NCI-H2029 (cell line): ENCODE data around the gene TBX21.

ENCODE experiments used
- DNase-seq: peaks from one replicate; lab custom pipeline; 2025; lab: John Stamatoyannopoulos, UW

The TBX21 gene, protein sequence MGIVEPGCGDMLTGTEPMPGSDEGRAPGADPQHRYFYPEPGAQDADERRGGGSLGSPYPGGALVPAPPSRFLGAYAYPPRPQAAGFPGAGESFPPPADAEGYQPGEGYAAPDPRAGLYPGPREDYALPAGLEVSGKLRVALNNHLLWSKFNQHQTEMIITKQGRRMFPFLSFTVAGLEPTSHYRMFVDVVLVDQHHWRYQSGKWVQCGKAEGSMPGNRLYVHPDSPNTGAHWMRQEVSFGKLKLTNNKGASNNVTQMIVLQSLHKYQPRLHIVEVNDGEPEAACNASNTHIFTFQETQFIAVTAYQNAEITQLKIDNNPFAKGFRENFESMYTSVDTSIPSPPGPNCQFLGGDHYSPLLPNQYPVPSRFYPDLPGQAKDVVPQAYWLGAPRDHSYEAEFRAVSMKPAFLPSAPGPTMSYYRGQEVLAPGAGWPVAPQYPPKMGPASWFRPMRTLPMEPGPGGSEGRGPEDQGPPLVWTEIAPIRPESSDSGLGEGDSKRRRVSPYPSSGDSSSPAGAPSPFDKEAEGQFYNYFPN

GRCh38 chr17:47733047-47733673 lies at the start of gene TBX21:
TBX21 (plus strand) TSS chr17:47733236; CDS start chr17:47733455, 219 bp downstream.
- no peak for DNase-seq

DNA sequence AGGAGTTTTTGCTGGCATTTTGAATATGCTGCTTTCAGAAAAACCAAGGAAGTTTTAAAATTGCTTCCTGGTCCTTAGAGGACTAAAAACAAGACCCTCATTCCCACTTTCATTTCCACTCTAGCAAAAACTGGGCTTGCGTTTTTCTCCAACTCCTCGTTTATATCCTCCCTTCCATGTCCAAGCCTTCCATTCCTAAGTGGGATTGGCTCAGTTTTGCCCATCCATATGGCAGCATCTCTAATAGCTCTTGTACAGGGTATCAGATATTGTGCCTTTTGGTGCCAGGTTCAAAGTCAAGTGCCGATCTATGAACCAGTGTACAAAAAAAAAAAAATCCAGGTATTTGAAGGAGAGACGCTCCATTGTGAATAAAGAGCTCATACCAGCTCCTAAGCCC lies 49.0 kb upstream of the TBX21 start:
- no peak for DNase-seq

DNA sequence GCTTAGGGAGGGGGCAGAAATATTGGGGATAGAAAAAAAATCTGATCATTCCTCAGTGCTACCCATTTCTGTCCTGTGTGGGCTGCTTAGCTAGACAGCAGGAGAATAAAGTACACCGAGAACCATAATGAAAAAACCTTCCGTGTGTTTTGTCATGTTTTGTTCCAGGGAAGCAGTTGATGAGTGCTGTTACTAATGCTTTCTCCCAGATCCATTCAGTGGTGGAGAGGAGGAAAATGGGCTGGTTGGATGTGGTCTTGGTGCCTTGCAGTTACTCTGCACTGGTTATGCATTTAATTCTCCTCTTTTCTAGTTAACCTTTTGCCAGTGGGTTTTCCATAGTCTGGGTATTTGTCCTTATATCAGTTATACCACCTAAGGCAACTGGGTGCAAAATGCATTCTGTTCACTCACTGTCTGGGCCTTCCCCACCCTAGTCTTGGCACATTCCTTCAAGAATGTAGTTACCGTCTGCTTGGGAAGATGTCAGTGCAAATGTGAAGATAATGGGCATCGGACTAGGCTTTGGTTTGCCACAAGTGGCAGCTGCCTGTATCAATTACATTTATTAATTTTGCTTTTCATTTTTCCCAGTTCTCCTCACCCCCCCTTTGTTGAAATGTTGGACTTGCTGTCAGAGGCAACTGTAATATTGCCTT lies 48.4 kb upstream of the TBX21 start:
- DNase-seq = no peak

GRCh38 chr17:47685556-47686275 lies 47.3 kb upstream of the TBX21 start:
- no peak for DNase-seq

GRCh38 chr17:47686276-47686635 lies 46.8 kb upstream of the TBX21 start:
- no peak for DNase-seq

DNA sequence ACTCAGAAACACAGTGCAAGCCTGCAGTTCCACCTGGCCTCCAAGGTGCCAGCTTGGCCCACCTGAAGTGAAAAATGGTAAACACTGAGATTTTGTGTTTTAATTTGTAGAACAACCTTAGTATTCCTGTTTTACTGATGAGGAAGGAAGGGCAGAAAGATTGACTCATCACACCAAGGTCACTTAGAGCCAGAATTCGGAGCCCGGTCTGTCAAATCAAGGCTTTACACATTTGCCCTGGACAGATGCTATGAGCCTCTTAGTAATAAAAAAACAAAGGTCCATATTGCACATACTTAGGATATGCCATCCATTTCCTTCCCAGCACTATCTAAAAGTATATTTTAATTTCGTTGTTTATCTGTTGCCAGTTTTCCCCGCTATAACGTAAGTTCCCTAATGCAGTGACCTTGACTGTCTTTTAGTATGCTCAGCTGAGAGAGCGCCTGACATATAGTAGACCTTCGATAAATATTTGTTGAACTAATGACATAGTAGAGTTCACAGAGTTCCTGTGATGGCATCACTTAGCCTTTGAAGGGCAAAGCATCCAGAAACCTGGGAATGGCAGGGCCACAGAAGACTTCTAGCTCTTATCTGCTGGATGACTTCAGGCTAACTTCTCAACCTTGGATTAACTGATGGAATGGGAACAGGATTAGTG lies 46.2 kb upstream of the TBX21 start:
- DNase-seq = no peak

DNA sequence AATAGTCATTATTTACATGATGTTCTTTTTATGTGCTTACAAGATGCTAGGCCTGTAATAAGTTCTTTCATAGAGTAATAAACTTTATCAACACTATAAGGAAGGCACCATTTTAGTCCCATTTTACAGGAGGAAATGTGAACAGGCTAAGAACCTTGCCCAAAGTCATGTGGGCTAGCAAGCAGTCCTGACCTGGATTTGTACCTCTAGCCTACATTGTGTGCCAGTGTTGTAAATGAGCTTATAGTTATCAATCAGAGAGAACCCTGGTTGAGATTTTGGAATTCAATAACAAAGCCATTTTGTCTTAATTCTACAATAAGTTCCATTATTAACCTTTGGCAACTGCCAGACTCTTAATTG lies 45.7 kb upstream of the TBX21 start:
- DNase-seq = no peak

DNA sequence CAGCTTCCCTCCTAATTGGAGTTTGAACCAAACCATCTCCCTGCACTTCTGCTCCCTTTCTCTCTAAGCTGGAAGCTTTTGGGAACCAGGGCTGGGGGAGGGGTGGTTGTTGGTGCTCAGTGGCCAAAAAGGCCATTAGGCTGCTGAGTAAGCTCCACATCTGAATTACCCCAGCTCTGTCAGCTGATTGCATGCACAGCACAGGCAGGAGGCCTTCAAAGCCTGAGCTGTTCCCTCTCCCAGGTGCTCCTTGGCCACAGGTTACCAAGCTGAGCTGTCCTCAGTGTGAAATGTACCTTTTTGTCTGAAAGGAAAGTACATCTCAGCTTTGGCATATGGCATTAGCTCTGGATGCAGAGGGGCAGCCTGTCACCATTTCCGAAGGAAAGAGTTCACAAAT lies 45.3 kb upstream of the TBX21 start:
- DNase-seq = no peak

DNA sequence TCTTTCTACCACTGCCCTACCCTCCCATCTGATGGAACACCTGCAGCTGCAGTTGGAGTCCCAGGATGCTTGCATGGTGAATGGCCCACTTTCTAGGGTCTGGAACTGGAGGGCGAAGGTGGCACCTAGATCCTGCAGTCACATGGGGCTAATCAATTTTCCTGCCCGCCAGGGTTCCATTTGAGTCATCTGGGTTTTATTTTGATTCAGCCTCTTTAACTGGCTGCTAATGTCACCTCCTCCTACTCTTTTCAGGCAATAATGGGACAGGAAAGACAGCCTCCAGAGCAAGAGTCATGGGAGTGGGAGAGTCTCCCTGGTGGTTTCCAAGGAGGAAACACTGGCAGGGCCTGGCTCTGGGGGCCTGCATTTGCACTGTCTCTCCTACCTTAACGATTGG lies 42.9 kb upstream of the TBX21 start:
- DNase-seq = no peak

GRCh38 chr17:47692137-47692894 lies 40.7 kb upstream of the TBX21 start:
- DNase-seq = no peak

DNA sequence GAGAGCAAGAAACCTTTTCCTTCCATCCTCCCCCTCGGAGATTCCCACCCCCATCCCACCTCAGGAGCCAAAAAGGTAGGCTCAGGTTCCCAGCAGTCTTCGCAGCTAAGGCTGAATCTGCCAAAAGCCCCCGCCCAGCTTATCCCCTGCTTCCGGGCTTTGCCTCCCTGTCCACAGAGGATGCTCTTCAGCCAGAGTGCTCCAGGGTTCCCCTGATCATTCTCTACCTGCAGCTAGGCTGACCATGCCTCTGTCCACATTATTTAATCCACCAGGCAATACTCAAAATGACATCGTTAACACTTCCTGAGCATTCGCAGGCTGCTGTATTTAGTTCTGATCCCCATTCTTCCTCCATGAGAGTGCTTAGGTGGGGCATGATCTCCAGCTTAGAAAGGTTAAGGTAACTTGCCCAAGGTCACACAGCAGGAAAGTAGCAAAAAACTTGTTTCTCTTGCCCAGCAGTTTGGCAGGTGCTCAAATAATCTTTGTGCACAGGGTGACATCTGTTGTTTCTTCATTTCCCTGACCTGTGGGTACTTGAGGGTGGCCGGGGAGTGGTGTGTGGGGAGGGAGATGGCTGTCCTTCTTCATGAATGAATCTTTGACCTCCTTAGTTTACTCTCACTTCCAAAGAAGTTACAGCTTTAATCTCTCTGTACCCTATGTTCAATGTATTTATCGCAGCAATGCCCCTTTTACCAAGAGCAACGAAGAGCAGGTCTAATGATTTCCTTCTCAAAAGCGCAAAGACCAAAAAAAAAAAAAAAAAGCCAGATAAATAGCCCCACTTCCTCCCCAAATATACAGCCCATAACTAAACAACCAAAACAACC lies 39.9 kb upstream of the TBX21 start:
- no peak for DNase-seq

GRCh38 chr17:47693731-47694580 lies 39.1 kb upstream of the TBX21 start, which contains the start of gene TBKBP1:
TBKBP1 (plus strand) TSS chr17:47694161; CDS start chr17:47696113, 1,952 bp downstream.
- no peak for DNase-seq

- DNase-seq = no peak
These were observed 38.2 kb upstream of the TBX21 start for GRCh38 chr17:47694581-47695428.

GRCh38 chr17:47695429-47696376 lies 37.3 kb upstream of the TBX21 start:
- DNase-seq = no peak

DNA sequence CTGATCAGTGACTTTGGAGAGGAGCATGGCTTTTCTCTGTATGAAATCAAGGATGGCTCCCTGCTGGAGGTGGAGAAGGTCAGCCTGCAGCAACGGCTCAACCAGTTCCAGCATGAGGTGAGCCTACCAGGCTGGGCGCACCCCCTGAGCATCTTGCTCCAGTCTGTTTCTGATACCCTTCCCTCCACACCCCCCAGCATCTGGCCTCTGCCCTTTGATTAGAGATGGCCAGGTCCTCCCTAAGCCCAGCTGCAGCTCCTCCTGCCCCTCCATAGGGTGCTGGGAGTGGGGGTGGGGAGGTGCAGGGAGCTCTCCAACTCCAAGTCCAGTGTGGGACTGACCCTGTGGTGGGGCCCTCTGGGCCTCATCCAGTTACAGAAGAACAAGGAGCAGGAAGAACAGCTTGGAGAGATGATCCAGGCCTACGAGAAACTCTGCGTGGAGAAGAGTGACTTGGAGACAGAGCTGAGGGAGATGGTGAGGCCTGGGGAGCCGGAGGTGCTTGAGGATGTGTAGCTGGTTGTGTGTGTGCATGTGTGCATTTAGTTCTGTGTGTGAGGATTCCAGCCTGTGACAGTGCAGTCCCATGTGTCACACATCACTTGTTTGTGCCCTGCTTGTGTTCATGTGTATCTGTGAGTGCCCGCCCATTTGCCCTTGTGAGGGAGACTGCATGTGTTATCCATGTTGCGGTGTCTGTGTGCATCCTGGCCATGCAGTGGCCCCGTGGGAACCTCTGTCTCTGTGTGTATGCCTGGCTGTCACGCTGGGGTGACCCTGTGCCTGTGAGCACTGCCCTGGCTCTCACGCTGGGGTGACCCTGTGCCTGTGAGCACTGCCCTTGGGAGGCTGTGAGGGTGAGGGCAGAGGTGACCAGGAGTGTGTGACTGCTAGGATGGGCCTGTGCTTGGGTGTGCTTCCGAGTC lies 36.1 kb upstream of the TBX21 start:
- DNase-seq = no peak
